SU-DHL-6 (cell line): ENCODE results near the gene LRP1B.

Source experiments
- H2AFZ ChIP-seq: fragments of 200-600 bp; sonication (generic); 2 replicates; pipeline ENCODE4 v1.6.1; 2014; ENCODE audit warnings: low read depth, mild to moderate bottlenecking, moderate library complexity, mixed read lengths, antibody characterized with exemption, low read length; ENCODE audit not compliant: severe bottlenecking
- H3F3A ChIP-seq: fragments of 200-600 bp; shearing (Covaris generic); 2 replicates; pipeline ENCODE4 v1.6.0; 2016; ENCODE audit warnings: antibody characterized with exemption, mild to moderate bottlenecking; ENCODE audit not compliant: insufficient read depth
- H3K27ac ChIP-seq: fragments of 200-600 bp; sonication (generic); 2 replicates; pipeline ENCODE4 v1.5.1; 2016; ENCODE audit warnings: low read depth, mild to moderate bottlenecking, low read length, moderate library complexity, mixed read lengths
- H3K27me3 ChIP-seq: fragments of 200-600 bp; sonication (generic), shearing (Covaris generic); 2 replicates; pipeline ENCODE4 v1.6.0; 2014; ENCODE audit warnings: mild to moderate bottlenecking, low read length
- H3K36me3 ChIP-seq: fragments of 200-600 bp; sonication (generic); 2 replicates; pipeline ENCODE4 v1.6.1; 2014; ENCODE audit warnings: mild to moderate bottlenecking, low read length, mixed read lengths
- H3K4me2 ChIP-seq: fragments of 300-600, 200-600 bp; shearing (Covaris generic), sonication (generic); 2 replicates; pipeline ENCODE4 v1.6.0; 2014; ENCODE audit warnings: low read length, low read depth, mild to moderate bottlenecking; ENCODE audit not compliant: poor library complexity, severe bottlenecking
- H3K4me3 ChIP-seq: fragments of 200-600 bp; sonication (generic); 2 replicates; pipeline ENCODE4 v1.5.1; 2014; ENCODE audit warnings: antibody characterized with exemption, low read length, mild to moderate bottlenecking, mixed read lengths; ENCODE audit not compliant: insufficient read depth, poor library complexity, severe bottlenecking
- H3K79me2 ChIP-seq: fragments of 200-600 bp; sonication (generic); 2 replicates; pipeline ENCODE4 v1.6.1; 2014; ENCODE audit warnings: mild to moderate bottlenecking, low read length, moderate library complexity; ENCODE audit not compliant: insufficient read depth
- H3K9ac ChIP-seq: fragments of 200-600 bp; sonication (generic); 2 replicates; pipeline ENCODE4 v1.7.0; 2014; ENCODE audit warnings: mild to moderate bottlenecking, low read length
- H3K9me2 ChIP-seq: fragments of 200-600 bp; sonication (generic); replicated peaks from 2 replicates; pipeline ENCODE4 v1.6.1; 2014; ENCODE audit warnings: low read length; ENCODE audit not compliant: insufficient read depth
- H3K9me3 ChIP-seq: fragments of 200-600 bp; sonication (generic); 2 replicates; pipeline ENCODE4 v1.6.1; 2014; ENCODE audit warnings: low read length, mixed read lengths; ENCODE audit not compliant: insufficient read depth
- H4K20me1 ChIP-seq: fragments of 200-600 bp; sonication (generic); 2 replicates; pipeline ENCODE4 v1.6.1; 2014; ENCODE audit warnings: low read depth, mild to moderate bottlenecking, antibody characterized with exemption, low read length, moderate library complexity, mixed read lengths
- CTCF ChIP-seq: fragments of 200-600 bp; sonication (generic); IDR thresholded peaks from one replicate; pipeline ENCODE4 v1.5.1; 2017; ENCODE audit warnings: antibody characterized with exemption, mild to moderate bottlenecking, low read length, moderate library complexity; ENCODE audit not compliant: insufficient read depth, poor library complexity, severe bottlenecking
- EZH2phosphoT487 ChIP-seq: fragments of 200-600 bp; sonication (generic), shearing (Covaris generic); conservative IDR thresholded peaks from 2 replicates; pipeline ENCODE4 v1.6.1; 2018; ENCODE audit warnings: mild to moderate bottlenecking, antibody characterized with exemption, low read length, moderate library complexity, mixed read lengths

The LRP1B gene

GRCh38 chr2:140643761-140644187 lies 1487.0 kb downstream of the LRP1B start:
- Histone ChIP-seq H3K27me3 (no peaks in the 10 kb centered on the region), H3F3A (no peaks in the 10 kb centered on the region), H3K27ac (no peak overlapping the region), H3K36me3 (no peaks in the 10 kb centered on the region; the same call in 1 of the 2 replicates), H4K20me1 (no peaks in the 10 kb centered on the region), H3K9me3 (no peaks in the 10 kb centered on the region), H3K4me3 (no peak overlapping the region), H3K4me2 (no peak overlapping the region), H3K9ac (no peak overlapping the region), H3K9me2 (no peaks in the 10 kb centered on the region), H2AFZ (no peak overlapping the region), H3K79me2 (no peaks in the 10 kb centered on the region)
- TF ChIP-seq CTCF (no peak), EZH2phosphoT487 (no peak)

- H3K9me3 ChIP-seq, result no peaks in the 10 kb centered on the region
- H3K79me2 ChIP-seq, result no peaks in the 10 kb centered on the region
- no peak overlapping the region for H3K4me3 ChIP-seq
- H3K36me3 ChIP-seq, result no peaks in the 10 kb centered on the region; the same call in 1 of the 2 replicates
- H3F3A ChIP-seq, result no peaks in the 10 kb centered on the region
- H3K9me2 ChIP-seq, result no peaks in the 10 kb centered on the region
- H3K9ac ChIP-seq, result no peak overlapping the region
- no peaks in the 10 kb centered on the region for H4K20me1 ChIP-seq
- H3K4me2 ChIP-seq, result no peak overlapping the region
- no peak overlapping the region for H2AFZ ChIP-seq
- H3K27me3 ChIP-seq, result no peaks in the 10 kb centered on the region
- no peak for TF ChIP-seq EZH2phosphoT487
- no peak overlapping the region for H3K27ac ChIP-seq
Measured at GRCh38 chr2:140641163-140641562, 1489.7 kb downstream of the LRP1B start.

GRCh38 chr2:140639628-140640027 lies 1491.2 kb downstream of the LRP1B start:
- Histone ChIP-seq H3K4me2 (no peak overlapping the region), H4K20me1 (no peaks in the 10 kb centered on the region), H3K27me3 (no peaks in the 10 kb centered on the region), H3K4me3 (no peak overlapping the region), H2AFZ (no peak overlapping the region), H3K27ac (no peak overlapping the region), H3K9me2 (no peaks in the 10 kb centered on the region), H3F3A (no peaks in the 10 kb centered on the region), H3K36me3 (no peaks in the 10 kb centered on the region; the same call in 1 of the 2 replicates), H3K9ac (no peak overlapping the region), H3K79me2 (no peaks in the 10 kb centered on the region), H3K9me3 (no peaks in the 10 kb centered on the region)
- TF ChIP-seq CTCF (no peak), EZH2phosphoT487 (no peak)

- Histone ChIP-seq H3K4me2 (no peak overlapping the region), H2AFZ (no peak overlapping the region), H3K27me3 (no peaks in the 10 kb centered on the region), H3F3A (no peaks in the 10 kb centered on the region), H3K36me3 (no peaks in the 10 kb centered on the region), H3K4me3 (no peak overlapping the region), H3K9ac (no peak overlapping the region), H3K27ac (no peak overlapping the region), H3K79me2 (no peaks in the 10 kb centered on the region), H3K9me2 (no peaks in the 10 kb centered on the region), H3K9me3 (no peaks in the 10 kb centered on the region), H4K20me1 (no peaks in the 10 kb centered on the region)
- TF ChIP-seq EZH2phosphoT487, result no peak
- TF ChIP-seq CTCF, result no peak
Measured at GRCh38 chr2:140630557-140630956, 1500.3 kb downstream of the LRP1B start.
